H1 (cell line): ENCODE measurements around the gene RER1. TPM values are rescaled to one million over a fixed set of nuclear protein-coding genes. Genes with fewer than 3 reads are reported as not detected.

Experiments
- BCL11A ChIP-seq, 2 experiments: IDR thresholded peaks; one replicate each; pipeline ENCODE4 v1.6.1; 2011; ENCODE audit warnings: low read depth in 2 of 2, low read length in 2 of 2, mild to moderate bottlenecking in 2 of 2
- BRCA1 ChIP-seq: IDR thresholded peaks from 2 replicates; pipeline ENCODE4 v1.6.1; 2012; ENCODE audit warnings: low read depth, low read length, improper control_type of control experiment
- CHD1 ChIP-seq: IDR thresholded peaks from 2 replicates; pipeline ENCODE4 v1.6.1; 2012; ENCODE audit warnings: low read depth, low read length, improper control_type of control experiment
- CHD2 ChIP-seq: IDR thresholded peaks from 2 replicates; pipeline ENCODE4 v1.6.1; 2012; ENCODE audit warnings: low read length, improper control_type of control experiment
- CHD7 ChIP-seq: fragments of 300-600 bp; sonication (generic); IDR thresholded peaks from 2 replicates; pipeline ENCODE4 v1.7.1; 2012; ENCODE audit warnings: low read length, moderate library complexity, mild to moderate bottlenecking, inconsistent platforms; ENCODE audit not compliant: insufficient replicate concordance
- HDAC2 ChIP-seq, 2 experiments: fragments of 300-600 bp in 1 of 2; sonication (generic) in 1 of 2; IDR thresholded peaks; 2 replicates each; pipeline ENCODE4 v1.6.1; 2011 to 2012; ENCODE audit warnings: low read depth in 2 of 2, low read length in 2 of 2, mild to moderate bottlenecking in 2 of 2, moderate library complexity in 2 of 2, borderline replicate concordance in 1 of 2, inconsistent platforms in 1 of 2
- POLR2AphosphoS5 ChIP-seq: IDR thresholded peaks from 2 replicates; pipeline ENCODE4 v1.6.1; 2011; ENCODE audit warnings: low read depth, low read length
- RBBP5 ChIP-seq: IDR thresholded peaks from 2 replicates; pipeline ENCODE4 v1.7.1; 2012; ENCODE audit warnings: low read depth, mild to moderate bottlenecking, inconsistent platforms, low read length, moderate library complexity, borderline replicate concordance
- RFX5 ChIP-seq: IDR thresholded peaks from 2 replicates; pipeline ENCODE4 v1.6.1; 2011; ENCODE audit warnings: low read depth, low read length, improper control_type of control experiment, borderline replicate concordance
- TEAD4 ChIP-seq: IDR thresholded peaks from 2 replicates; pipeline ENCODE4 v1.6.1; 2012; ENCODE audit warnings: low read depth, low read length, inconsistent platforms, mixed read lengths
- polyA plus RNA-seq, 7 experiments: library from polyadenylated mRNA; depleted of rRNA in 3 of 7; stranded (reverse) in 5 of 7; unstranded in 2 of 7; fragments of >200 nt in 5 of 7; fragments of 200-250 nt in 2 of 7; gene quantifications; 1 replicate in 5 of 7; 2 replicates in 1 of 7; 4 replicates in 1 of 7; pipeline versions ENCODE4 v1.2.1 to v1.2.3, GENCODE V29; 2011 to 2013; ENCODE audit warnings: missing spikeins in 2 of 7, mixed read lengths in 2 of 7
- total RNA-seq: library from RNA; stranded (reverse); fragmentation: NEBNext Ultra II Directional; extraction: Animal tissue kit (Norgen Biotek cat#: 25700); gene quantifications from 2 replicates; pipeline ENCODE4 v1.2.1, GENCODE V29; 2021
- TF ChIP-seq, protein P1 (sequence below): IDR thresholded peaks from 2 replicates; pipeline ENCODE4 v1.6.1; 2012; ENCODE audit warnings: inconsistent platforms

RER1 gene
- total and polyA plus RNA-seq, 2 of the 8 experiments (the other 6 are each of a cell fraction or from before 2014, with no cell fraction given), result 102 to 134 TPM

- TF ChIP-seq CHD7, result no peak
- TF ChIP-seq RBBP5, result no peak
- TF ChIP-seq TEAD4, result no peak
- TF ChIP-seq, protein P1, sequence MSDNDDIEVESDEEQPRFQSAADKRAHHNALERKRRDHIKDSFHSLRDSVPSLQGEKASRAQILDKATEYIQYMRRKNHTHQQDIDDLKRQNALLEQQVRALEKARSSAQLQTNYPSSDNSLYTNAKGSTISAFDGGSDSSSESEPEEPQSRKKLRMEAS, result no peak
- TF ChIP-seq BCL11A (IDR thresholded peaks at IDR 0.05; ENCODE audit: low read depth in 2 of 2, low read length in 2 of 2), result no peak
- TF ChIP-seq CHD2, result no peak
- no peak for TF ChIP-seq CHD1
- TF ChIP-seq BRCA1, result no peak
- no peak for TF ChIP-seq HDAC2 (IDR thresholded peaks at IDR 0.05; ENCODE audit: borderline replicate concordance in 1 of 2, low read depth in 2 of 2, low read length in 2 of 2)
- TF ChIP-seq POLR2AphosphoS5, result no peak
- no peak for TF ChIP-seq RFX5
Observed at GRCh38 chr1:2394220-2394619, 2.6 kb downstream of the RER1 start (continued).
